Activated CD4-positive, alpha-beta T cell treated with anti-CD3 and anti-CD28 coated beads for 36 hours (primary cell): Measurements from ENCODE around the gene B4GALT2. TPM values are rescaled to one million over a fixed set of nuclear protein-coding genes. Genes with fewer than 3 reads are reported as not detected.

Experiments used
- ATAC-seq: fragments of 200-7000 bp; cut with Tn5 transposase; one replicate; pipeline ENCODE4 v1.10.0; 2021; ENCODE audit warnings: mild to moderate bottlenecking, moderate library complexity
- CTCF ChIA-PET: fragments of 350-600 bp; sonication (Branson Sonifier 250); formaldehyde crosslinking; loops from one replicate; lab custom pipeline; 2021; ENCODE audit warnings: antibody characterized with exemption; lab: Charles Lee
- POLR2A ChIA-PET: fragments of 350-600 bp; sonication (Branson Sonifier 250); formaldehyde crosslinking; loops from one replicate; lab custom pipeline; 2021; ENCODE audit warnings: antibody characterized with exemption, inconsistent platforms; lab: Charles Lee
- DNase-seq: peaks from one replicate; pipeline ENCODE4 v3.0.0-alpha.2; 2020
- H3K27ac Mint-ChIP-seq: one replicate; pipeline ENCODE4 v1.8.0; 2021; ENCODE audit warnings: mixed read lengths
- H3K27me3 Mint-ChIP-seq: one replicate; pipeline ENCODE4 v1.8.0; 2021; ENCODE audit warnings: mixed read lengths
- H3K36me3 Mint-ChIP-seq: one replicate; pipeline ENCODE4 v1.8.0; 2021; ENCODE audit warnings: low read depth, mixed read lengths
- H3K4me1 Mint-ChIP-seq: one replicate; pipeline ENCODE4 v1.8.0; 2021; ENCODE audit warnings: mixed read lengths
- H3K4me3 Mint-ChIP-seq: one replicate; pipeline ENCODE4 v1.8.0; 2021; ENCODE audit warnings: mild to moderate bottlenecking, moderate library complexity, mixed read lengths
- H3K9me3 Mint-ChIP-seq: one replicate; pipeline ENCODE4 v1.8.0; 2021; ENCODE audit warnings: low read depth, mixed read lengths
- intact Hi-C, 2 experiments: fragments of 100-400 bp; cut with DNase I in 1 of 2; cut with micrococcal nuclease in 1 of 2; formaldehyde crosslinking; loops; one replicate each; pipeline versions ENCODE4 v1.14.2 to v1.15.1; 2022 to 2024; cut with DNase I, micrococcal nuclease
- total RNA-seq, 2 experiments: library from RNA; stranded (reverse); gene quantifications; one replicate each; pipeline ENCODE4 v1.2.3, GENCODE V29; 2021

The B4GALT2 gene
- total RNA-seq, 2 experiments from 2014 or later = 27.9 to 35.3 TPM

DNA sequence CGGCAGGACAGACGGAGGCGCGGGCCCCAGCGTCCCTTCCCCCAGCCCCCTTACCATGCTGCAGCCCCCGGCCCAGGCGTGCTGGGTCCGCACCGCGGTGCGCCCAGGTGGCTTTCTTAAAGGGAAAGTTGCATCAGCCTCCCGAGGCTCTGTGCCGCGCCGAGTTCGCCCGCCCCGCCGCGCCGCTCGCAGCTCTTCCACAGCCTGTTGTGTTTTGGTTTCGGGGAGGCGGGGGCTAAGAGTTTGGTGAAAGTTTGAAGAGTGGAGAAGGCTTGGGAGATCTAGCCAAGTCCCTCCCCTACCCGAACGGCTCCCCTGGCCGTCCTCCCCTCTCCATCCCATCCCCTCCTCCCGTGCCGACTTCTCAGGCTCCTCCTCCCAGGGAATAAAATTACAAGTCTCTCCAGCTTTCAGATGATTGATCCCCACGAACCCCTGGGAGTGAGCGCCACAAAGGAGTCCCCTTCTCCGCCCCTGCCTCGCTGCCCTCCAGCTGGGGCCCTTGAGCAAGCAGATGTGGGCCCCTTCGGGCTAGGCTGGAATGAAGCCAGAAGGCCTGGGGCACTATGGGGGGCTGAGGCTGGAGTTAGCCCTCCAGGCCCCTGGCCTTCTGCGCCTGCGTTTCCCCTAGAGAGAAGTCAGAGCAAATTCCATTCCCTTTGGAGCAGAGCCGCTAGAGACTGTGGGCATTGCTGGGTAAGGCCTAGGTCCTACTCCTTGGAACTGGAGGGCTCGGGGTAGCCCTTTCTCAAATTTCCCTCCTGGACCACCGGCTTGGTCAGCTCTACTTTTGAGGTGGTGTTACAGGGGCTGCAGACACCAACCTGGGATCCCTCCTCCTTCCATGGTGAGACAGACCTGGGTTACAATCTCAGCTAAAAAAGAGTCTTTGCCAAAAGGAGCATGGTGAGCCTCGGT is 52.5 kb downstream of the B4GALT2 start, which contains the start of gene SLC6A9:
TSS of gene SLC6A9 (minus strand) at position 211 of the 918 bp plus-strand sequence. CDS start 7,185 bp downstream, outside the sequence.
- peak; percentile 27 for ATAC-seq
- POLR2A ChIA-PET = interaction anchor here (0.9 kb wide), 1 partner anchor 17 kb away, joined by 3 read pairs; no protein-coding TSS in a partner anchor
- peak within 1 kb of the TSS; percentile 83 for H3K27ac Mint-ChIP-seq
- CTCF ChIA-PET = interaction anchor here (0.6 kb wide), 2 partner anchors 15 to 23 kb away, joined by 3 read pairs; no protein-coding TSS in a partner anchor
- H3K27me3 Mint-ChIP-seq = no peaks in the 10 kb centered on the region
- peaks cover 25% of the 10 kb centered on the region for H3K4me1 Mint-ChIP-seq
- peaks cover 4% of the 10 kb centered on the region for H3K36me3 Mint-ChIP-seq
- peak; percentile 77 for DNase-seq
- intact Hi-C loops = loop anchor here (2.0 to 10.0 kb wide), 6 partner anchors 267 to 1656 kb away; partner anchors contain the start of genes ELOVL1 (in 1 of the 2), ERMAP (in 1 of the 2), GPBP1L1 (in 1 of the 2) and SLC2A1 (in 1 of the 2)
- no peaks in the 10 kb centered on the region for H3K9me3 Mint-ChIP-seq
- peak within 1 kb of the TSS; percentile 88 for H3K4me3 Mint-ChIP-seq

DNA sequence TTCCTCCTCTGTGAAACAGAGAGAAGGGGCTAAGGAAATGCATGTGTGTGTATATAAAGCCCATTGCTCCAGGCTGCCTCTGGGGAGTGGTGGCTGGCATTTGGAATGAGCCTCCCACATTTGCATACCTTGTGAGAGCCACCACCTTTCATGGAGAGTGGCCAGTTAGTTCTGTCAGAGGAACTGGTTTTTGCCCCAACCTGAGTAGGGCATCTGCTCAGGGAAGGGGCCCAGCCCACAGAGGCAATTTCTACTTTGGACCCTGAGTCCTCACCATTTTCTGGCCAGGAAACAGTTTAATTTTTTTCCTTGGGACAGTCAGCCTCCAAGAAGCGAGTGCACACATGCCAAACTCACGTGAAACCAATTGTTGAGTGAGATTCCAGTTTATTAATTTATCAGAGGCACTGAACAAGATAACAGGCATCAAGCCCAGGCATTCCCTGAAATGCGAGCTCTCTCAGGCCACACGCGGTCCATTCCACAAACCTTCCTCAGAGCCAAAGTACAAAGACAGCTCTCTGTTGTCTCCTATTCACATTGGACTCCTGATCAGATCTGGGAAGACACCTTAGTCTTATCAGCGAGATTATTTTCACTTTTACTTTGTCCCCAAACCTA is 53.3 kb downstream of the B4GALT2 start:
- ATAC-seq (no peak), DNase-seq (no peak)
- Mint-ChIP-seq H3K27ac (peak overlapping the region; percentile 8), H3K4me1 (peaks cover 25% of the 10 kb centered on the region), H3K9me3 (no peaks in the 10 kb centered on the region), H3K4me3 (peak overlapping the region; percentile 88), H3K27me3 (no peaks in the 10 kb centered on the region), H3K36me3 (peaks cover 4% of the 10 kb centered on the region)
- ChIA-PET CTCF (interaction anchor here (0.6 kb wide), 1 partner anchor 363 kb away, joined by 3 read pairs; no protein-coding TSS in a partner anchor), POLR2A (no interaction called here)
- intact Hi-C loops = loop anchor here (5.0 to 10.0 kb wide), 4 partner anchors 267 to 1655 kb away; partner anchors contain the start of genes ELOVL1 (in 1 of the 2), GPBP1L1 (in 1 of the 2), ST3GAL3 (in 1 of the 2) and TMEM69 (in 1 of the 2)

DNA sequence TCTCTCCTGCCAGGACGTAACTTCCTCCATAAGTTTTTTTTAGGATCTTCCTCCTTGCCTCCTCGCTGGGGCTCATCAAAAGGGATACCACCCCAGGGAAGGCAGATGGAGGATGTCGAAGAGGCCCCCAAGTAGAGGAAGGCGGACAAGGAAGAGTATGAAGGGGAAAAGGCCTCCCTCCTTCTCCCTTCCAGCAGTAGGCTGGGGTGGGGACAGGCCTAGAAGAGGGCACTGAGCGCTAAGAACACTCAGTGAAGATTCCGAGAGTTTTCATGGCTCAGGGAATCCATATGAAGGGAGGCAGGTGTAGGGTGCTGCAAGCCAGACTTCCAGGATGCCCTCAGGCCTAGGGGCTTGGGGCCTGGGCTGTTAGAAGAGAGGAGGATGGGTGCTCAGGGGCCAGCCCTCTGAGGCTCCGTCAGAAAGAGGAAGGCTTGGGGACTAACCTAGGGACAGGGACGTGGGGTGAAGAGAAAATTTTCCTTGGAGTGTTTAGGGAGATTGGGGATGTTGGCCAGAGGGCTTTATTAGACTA is 54.1 kb downstream of the B4GALT2 start:
- no peak for ATAC-seq
- no peak for DNase-seq
- intact Hi-C loops = loop anchor here (5.0 to 10.0 kb wide), 4 partner anchors 268 to 1654 kb away; partner anchors contain the start of genes ELOVL1 (in 1 of the 2), GPBP1L1 (in 1 of the 2), ST3GAL3 (in 1 of the 2) and TMEM69 (in 1 of the 2)
- Mint-ChIP-seq H3K27me3 (no peaks in the 10 kb centered on the region), H3K9me3 (no peaks in the 10 kb centered on the region), H3K27ac (peak overlapping the region; percentile 8), H3K4me1 (peaks cover 23% of the 10 kb centered on the region), H3K36me3 (no peaks in the 10 kb centered on the region), H3K4me3 (no peak overlapping the region)
- CTCF ChIA-PET = interaction anchor here (5.5 kb wide), 1 partner anchor 27 kb away, joined by 66 read pairs; no protein-coding TSS in a partner anchor
- POLR2A ChIA-PET = no interaction called here

DNA sequence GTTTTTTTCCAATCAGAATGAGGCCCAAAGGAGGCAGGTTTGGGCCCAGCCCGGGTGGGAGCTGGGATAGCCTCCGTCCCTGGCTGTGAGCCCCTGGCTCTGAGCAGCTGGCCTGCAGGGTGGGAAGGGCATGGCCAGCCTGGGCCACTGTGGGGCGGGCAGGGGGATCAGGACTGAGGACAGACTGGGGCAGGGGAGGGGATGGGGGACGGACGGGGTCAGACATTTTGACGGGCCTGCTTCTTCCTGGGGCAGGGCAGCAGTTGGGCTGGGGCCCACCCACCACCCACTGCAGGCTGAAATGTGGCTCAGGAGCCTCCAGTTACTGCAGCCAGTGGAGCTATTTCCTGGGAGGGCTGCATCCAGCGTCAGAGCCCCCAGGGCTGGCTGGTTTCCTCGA is 54.7 kb downstream of the B4GALT2 start:
- DNase-seq = no peak
- Mint-ChIP-seq H3K4me3 (no peak overlapping the region), H3K27ac (no peak overlapping the region), H3K27me3 (no peaks in the 10 kb centered on the region), H3K36me3 (no peaks in the 10 kb centered on the region), H3K4me1 (peaks cover 19% of the 10 kb centered on the region), H3K9me3 (no peaks in the 10 kb centered on the region)
- POLR2A ChIA-PET = no interaction called here
- ATAC-seq = no peak
- intact Hi-C loops = loop anchor here (5.0 to 10.0 kb wide), 4 partner anchors 269 to 1654 kb away; partner anchors contain the start of genes ELOVL1 (in 1 of the 2), GPBP1L1 (in 1 of the 2), ST3GAL3 (in 1 of the 2) and TMEM69 (in 1 of the 2)
- CTCF ChIA-PET = interaction anchor here (0.6 to 5.5 kb wide), 2 partner anchors 28 to 88 kb away, joined by 3 to 66 read pairs; no protein-coding TSS in a partner anchor

DNA sequence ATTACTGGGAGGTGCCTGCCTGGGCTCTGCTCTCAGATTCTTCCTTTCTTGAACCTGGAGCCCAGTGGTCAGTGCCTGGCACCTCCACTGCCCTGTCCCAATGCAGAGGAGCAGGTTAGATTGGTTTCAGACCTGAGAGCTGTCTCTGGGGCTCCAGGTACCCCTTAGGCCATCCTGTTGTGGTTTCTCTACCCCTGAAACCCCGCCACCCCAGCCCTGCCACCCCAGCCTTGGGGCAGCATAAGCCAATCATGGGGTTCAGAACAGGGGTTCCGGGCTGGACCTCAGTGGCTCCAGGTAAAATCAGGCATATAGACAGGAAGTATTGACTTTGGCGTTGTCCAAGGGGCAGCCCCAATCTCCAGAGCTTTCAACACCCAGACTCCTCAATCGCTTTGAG is 55.4 kb downstream of the B4GALT2 start:
- ChIA-PET POLR2A (no interaction called here), CTCF (interaction anchor here (0.7 to 5.5 kb wide), 3 partner anchors 29 to 374 kb away, joined by 3 to 66 read pairs (median 3); no protein-coding TSS in a partner anchor)
- Mint-ChIP-seq H3K27me3 (no peaks in the 10 kb centered on the region), H3K4me1 (peaks cover 13% of the 10 kb centered on the region), H3K27ac (no peak overlapping the region), H3K36me3 (no peaks in the 10 kb centered on the region), H3K4me3 (no peak overlapping the region), H3K9me3 (no peaks in the 10 kb centered on the region)
- no peak for DNase-seq
- no peak for ATAC-seq
- intact Hi-C loops = loop anchor here (5.0 to 10.0 kb wide), 4 partner anchors 270 to 1653 kb away; partner anchors contain the start of genes ELOVL1 (in 1 of the 2), GPBP1L1 (in 1 of the 2), ST3GAL3 (in 1 of the 2) and TMEM69 (in 1 of the 2)

DNA sequence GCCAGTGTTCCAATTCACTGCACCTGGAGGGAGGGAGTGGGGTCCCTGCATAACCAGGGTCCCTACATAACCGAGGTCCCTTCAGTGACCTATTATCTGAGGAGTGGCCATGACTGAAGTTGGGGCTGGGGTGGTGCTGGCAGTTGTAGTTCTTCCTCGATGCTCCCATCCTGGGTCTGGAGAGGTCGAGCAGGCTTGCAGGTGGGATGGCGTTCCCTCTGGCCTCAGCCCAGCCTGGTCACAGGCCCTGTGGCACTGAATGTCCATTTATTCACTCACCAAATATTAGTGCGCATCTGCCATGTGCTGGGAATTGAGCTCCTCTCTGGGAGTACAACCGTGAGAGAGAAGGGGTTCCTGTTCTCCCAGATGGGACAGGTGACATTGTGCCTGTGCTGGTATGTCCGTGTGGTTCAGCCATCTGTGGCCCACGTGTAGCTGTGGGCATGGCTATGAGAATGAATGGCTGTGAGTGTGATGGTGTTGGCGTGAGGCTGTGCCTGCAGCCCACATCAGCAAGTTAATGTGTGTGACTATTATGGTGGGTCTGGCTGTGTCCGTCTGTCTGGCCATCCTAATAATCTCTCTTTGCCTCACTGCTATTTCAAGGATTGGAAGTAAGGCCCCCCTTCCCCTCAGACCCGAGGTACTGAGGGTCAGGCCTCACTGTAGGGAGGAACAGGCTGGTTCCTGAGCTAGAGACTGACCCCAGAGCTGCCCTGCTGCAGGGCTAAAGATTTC is 56.1 kb downstream of the B4GALT2 start:
- ATAC-seq (no peak), DNase-seq (no peak)
- H3K36me3 Mint-ChIP-seq = no peaks in the 10 kb centered on the region
- ChIA-PET CTCF (interaction anchor here (0.6 to 5.5 kb wide), 5 partner anchors 13 to 373 kb away, joined by 3 to 66 read pairs (median 3); no protein-coding TSS in a partner anchor), POLR2A (no interaction called here)
- intact Hi-C loops = loop anchor here (5.0 to 10.0 kb wide), 4 partner anchors 270 to 1652 kb away; partner anchors contain the start of genes ELOVL1 (in 1 of the 2), GPBP1L1 (in 1 of the 2), ST3GAL3 (in 1 of the 2) and TMEM69 (in 1 of the 2)
- H3K27me3 Mint-ChIP-seq = no peaks in the 10 kb centered on the region
- H3K4me1 Mint-ChIP-seq = peaks cover 8% of the 10 kb centered on the region
- no peaks in the 10 kb centered on the region for H3K9me3 Mint-ChIP-seq
- no peak overlapping the region for H3K27ac Mint-ChIP-seq
- H3K4me3 Mint-ChIP-seq = no peak overlapping the region

DNA sequence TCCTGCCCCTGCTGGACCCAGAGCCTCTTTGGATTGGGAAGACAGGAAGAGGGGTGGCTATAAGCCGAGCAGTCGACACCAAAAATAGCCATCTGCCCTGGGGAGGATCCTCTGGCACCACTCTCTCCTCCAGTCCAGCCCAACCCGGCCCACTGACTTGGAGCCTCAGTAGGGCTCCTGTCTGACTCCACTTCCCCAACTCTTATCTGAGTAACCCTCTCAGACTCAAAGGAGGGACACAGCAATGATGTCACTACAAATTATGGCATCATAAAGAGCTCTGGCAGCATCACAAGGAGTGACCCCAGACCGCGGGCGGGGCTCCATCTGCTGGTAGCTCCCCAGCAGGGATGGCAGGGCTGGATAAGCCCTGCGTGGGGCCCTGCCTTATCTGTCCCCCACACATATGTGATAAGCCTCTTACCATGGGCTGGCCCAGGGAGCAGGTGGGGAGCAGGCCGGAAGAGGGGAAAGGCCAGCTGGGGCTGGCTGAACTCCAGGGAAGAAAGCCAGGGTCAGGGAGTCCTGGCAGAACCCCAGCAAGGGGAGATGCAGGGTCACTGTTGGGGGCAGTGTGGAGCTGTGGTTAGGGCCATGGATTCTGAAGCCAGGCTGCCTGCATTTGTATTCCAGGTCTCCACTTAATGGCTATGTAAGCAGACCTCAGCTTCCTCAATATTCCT is 56.9 kb downstream of the B4GALT2 start:
- no peaks in the 10 kb centered on the region for H3K27me3 Mint-ChIP-seq
- H3K27ac Mint-ChIP-seq = no peak overlapping the region
- ATAC-seq (no peak), DNase-seq (no peak)
- peaks cover 8% of the 10 kb centered on the region for H3K4me1 Mint-ChIP-seq
- no peaks in the 10 kb centered on the region for H3K9me3 Mint-ChIP-seq
- ChIA-PET CTCF (interaction anchor here (0.6 to 5.5 kb wide), 19 partner anchors 8 to 503 kb away, joined by 3 to 66 read pairs (median 4); partner anchors contain the start of gene ATP6V0B), POLR2A (interaction anchor here (0.5 kb wide), 1 partner anchor 125 kb away, joined by 6 read pairs; no protein-coding TSS in a partner anchor)
- no peaks in the 10 kb centered on the region for H3K36me3 Mint-ChIP-seq
- intact Hi-C loops = loop anchor here (1.0 to 10.0 kb wide), 5 partner anchors 31 to 671 kb away; partner anchors contain the start of gene ELOVL1 (in 1 of the 2)
- no peak overlapping the region for H3K4me3 Mint-ChIP-seq

DNA sequence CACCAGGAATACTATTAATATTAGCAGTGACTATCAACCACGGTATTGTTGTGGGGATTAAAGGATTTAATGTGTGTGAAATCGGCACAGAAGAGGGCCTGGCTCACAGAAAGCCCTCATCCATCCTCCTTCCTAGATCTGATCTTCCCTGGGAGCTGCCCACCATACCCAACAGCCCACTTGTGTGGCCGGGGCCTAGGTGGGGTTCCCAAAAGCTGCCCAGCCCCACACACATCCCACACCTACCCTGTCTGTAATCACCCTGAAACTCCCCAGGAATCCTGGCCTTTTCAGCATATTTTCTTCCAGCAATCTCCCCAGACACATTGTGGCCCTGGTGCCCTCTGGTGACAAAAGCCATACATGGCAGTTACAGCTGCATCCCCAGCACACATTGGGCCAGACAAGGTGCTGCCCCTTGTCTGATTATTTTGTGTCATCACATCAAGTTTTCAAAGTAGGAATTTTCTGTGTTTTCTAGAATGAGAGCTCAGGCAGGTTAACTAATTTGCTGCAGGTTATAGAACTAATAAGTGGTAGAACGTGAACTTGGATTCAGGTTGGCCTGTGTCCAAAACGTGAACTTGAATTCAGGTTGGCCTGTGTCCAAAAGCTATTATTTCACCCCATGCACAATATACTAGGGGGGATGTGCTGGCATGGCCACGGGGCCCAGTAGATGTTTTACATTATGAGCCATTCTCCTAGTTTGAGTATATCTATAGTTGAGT is 57.6 kb downstream of the B4GALT2 start:
- CTCF ChIA-PET = interaction anchor here (0.6 to 5.5 kb wide), 21 partner anchors 8 to 502 kb away, joined by 3 to 66 read pairs (median 4); partner anchors contain the start of gene ATP6V0B

More for the DNA sequence above, 57.6 kb downstream of the B4GALT2 start:
- peak; percentile 85 for DNase-seq
- POLR2A ChIA-PET = interaction anchor here (0.5 kb wide), 1 partner anchor 125 kb away, joined by 6 read pairs; no protein-coding TSS in a partner anchor
- H3K9me3 Mint-ChIP-seq = no peaks in the 10 kb centered on the region
- no peak overlapping the region for H3K27ac Mint-ChIP-seq
- H3K4me1 Mint-ChIP-seq = peaks cover 5% of the 10 kb centered on the region
- ATAC-seq = peak; percentile 89
- no peaks in the 10 kb centered on the region for H3K36me3 Mint-ChIP-seq
- no peak overlapping the region for H3K4me3 Mint-ChIP-seq
- intact Hi-C loops = loop anchor here (1.0 to 10.0 kb wide), 5 partner anchors 31 to 672 kb away; partner anchors contain the start of gene ELOVL1 (in 1 of the 2)
- no peaks in the 10 kb centered on the region for H3K27me3 Mint-ChIP-seq
